NCI-H1436 (cell line): Measurements from ENCODE around the gene PPM1E.
A peak's percentile ranks its signal among the peaks of the same experiment; 100 is the strongest.
"Not testable (repeated sequence)": the region's sequence is repeated elsewhere in the genome, so short reads cannot be mapped to it uniquely, and the experiment has no call there.

Source experiments
- DNase-seq: peaks from one replicate; lab custom pipeline; 2025; lab: John Stamatoyannopoulos, UW

Gene PPM1E

GRCh38 chr17:58779446-58779845 is 23.8 kb downstream of the PPM1E start:
- no peak for DNase-seq

- DNase-seq: peak; percentile 92
Measured at GRCh38 chr17:58783380-58783779, 27.7 kb downstream of the PPM1E start.

GRCh38 chr17:58785097-58785496 is 29.4 kb downstream of the PPM1E start:
- DNase-seq: no peak

- no peak for DNase-seq
Measured at GRCh38 chr17:58786586-58787295, 31.1 kb downstream of the PPM1E start.

- DNase-seq: no peak
Measured at GRCh38 chr17:58788199-58788598, 32.5 kb downstream of the PPM1E start.

GRCh38 chr17:58789160-58789559 is 33.5 kb downstream of the PPM1E start:
- no peak for DNase-seq

GRCh38 chr17:58789831-58790230 is 34.2 kb downstream of the PPM1E start:
- DNase-seq: no peak

GRCh38 chr17:58794508-58794907 is 38.9 kb downstream of the PPM1E start:
- DNase-seq: not testable (repeated sequence)

- DNase-seq: no peak
Measured at GRCh38 chr17:58802188-58802587, 46.5 kb downstream of the PPM1E start.

- no peak for DNase-seq
Measured at GRCh38 chr17:58806046-58806445, 50.4 kb downstream of the PPM1E start.

- DNase-seq: no peak
Measured at GRCh38 chr17:58808609-58809563, 53.2 kb downstream of the PPM1E start.

- DNase-seq: no peak
Measured at GRCh38 chr17:58809564-58809936, 53.9 kb downstream of the PPM1E start.

- no peak for DNase-seq
Measured at GRCh38 chr17:58811290-58811689, 55.6 kb downstream of the PPM1E start.

- no peak for DNase-seq
Measured at GRCh38 chr17:58813712-58814111, 58.1 kb downstream of the PPM1E start.

- peak; percentile 39 for DNase-seq
Measured at GRCh38 chr17:58818654-58819053, 63.0 kb downstream of the PPM1E start.

- peak; percentile 41 for DNase-seq
Measured at GRCh38 chr17:58822148-58823050, 66.7 kb downstream of the PPM1E start.

GRCh38 chr17:58823051-58823525 is 67.4 kb downstream of the PPM1E start:
- no peak for DNase-seq

GRCh38 chr17:58829172-58829637 is 73.6 kb downstream of the PPM1E start:
- DNase-seq: no peak

GRCh38 chr17:58831780-58832179 is 76.1 kb downstream of the PPM1E start:
- no peak for DNase-seq

GRCh38 chr17:58832514-58832913 is 76.9 kb downstream of the PPM1E start:
- no peak for DNase-seq

GRCh38 chr17:58837699-58838098 is 82.0 kb downstream of the PPM1E start:
- no peak for DNase-seq
